A549 (cell line): ENCODE measurements around the gene SOX14. TPM values are rescaled to one million over a fixed set of nuclear protein-coding genes. Genes with fewer than 3 reads are reported as not detected.

Experiments
- ATAC-seq, 2 experiments: fragments of 200-7000 bp in 1 of 2; fragments of >200 bp in 1 of 2; cut with Nextera tagmentation in 1 of 2; cut with Tn5 transposase in 1 of 2; 3 replicates each; pipeline versions ENCODE4 v1.8.0 to v1.9.1; 2018 to 2020; ENCODE audit warnings: mild to moderate bottlenecking in 1 of 2, moderate library complexity in 1 of 2
- CTCF ChIA-PET: fragments of 300-600 bp; sonication (Branson Sonifier 250); formaldehyde crosslinking; extraction: SDS; loops from one replicate; lab custom pipeline; 2021; ENCODE audit warnings: antibody characterized with exemption, inconsistent platforms; lab: Yijun Ruan, JAX
- POLR2A ChIA-PET: fragments of 350-600 bp; formaldehyde crosslinking; extraction: SDS; loops from one replicate; lab custom pipeline; 2021; ENCODE audit warnings: antibody characterized with exemption, inconsistent platforms; lab: Yijun Ruan, JAX
- DNase-seq, 2 experiments: peaks; one replicate each; pipeline versions ENCODE4 v3.0.0 to v3.0.0-alpha.2; 2011 to 2016; ENCODE audit warnings: low read depth in 1 of 2, low spot score in 1 of 2
- FAIRE-seq: peaks from 2 replicates; lab custom pipeline; 2011; peaks lifted over from hg19 to GRCh38; lab: Jason Lieb, UNC
- H3K27ac ChIP-seq, 2 experiments: fragments of >200 bp; sonication (Bioruptor Twin); formaldehyde crosslinking; 3 replicates each; pipeline ENCODE4 v1.5.1; 2016 to 2017
- H3K4me1 ChIP-seq: fragments of >200 bp; sonication (Bioruptor Twin); formaldehyde crosslinking; 3 replicates; pipeline ENCODE4 v1.6.1; 2016
- H3K4me2 ChIP-seq: fragments of >200 bp; sonication (Bioruptor Twin); formaldehyde crosslinking; 3 replicates; pipeline ENCODE4 v1.6.1; 2016
- H3K4me3 ChIP-seq: fragments of >200 bp; sonication (Bioruptor Twin); formaldehyde crosslinking; 3 replicates; pipeline ENCODE4 v1.5.1; 2016
- H3K9me3 ChIP-seq: fragments of >200 bp; sonication (Bioruptor Twin); formaldehyde crosslinking; 3 replicates; pipeline ENCODE4 v1.6.1; 2016
- ATOH8 ChIP-seq: fragments of 250-450 bp; sonication (Bioruptor Pico); IDR thresholded peaks from 2 replicates; pipeline ENCODE4 v1.5.0; 2020; ENCODE audit warnings: low read depth, mild to moderate bottlenecking, moderate library complexity
- E2F6 ChIP-seq: IDR thresholded peaks from 2 replicates; pipeline ENCODE4 v1.6.1; 2012; ENCODE audit warnings: low read depth, borderline replicate concordance
- ELK1 ChIP-seq: fragments of 150-350 bp; IDR thresholded peaks from 2 replicates; pipeline ENCODE4 v1.6.1; 2014; ENCODE audit warnings: low read depth, mild to moderate bottlenecking, low read length
- FOXS1 ChIP-seq: fragments of 250-450 bp; sonication (Bioruptor Pico); IDR thresholded peaks from 2 replicates; pipeline ENCODE4 v1.5.0; 2020; ENCODE audit warnings: mild to moderate bottlenecking, moderate library complexity
- HEYL ChIP-seq: fragments of 250-450 bp; sonication (Bioruptor Pico); IDR thresholded peaks from 2 replicates; pipeline ENCODE4 v1.8.0; 2021; ENCODE audit warnings: mild to moderate bottlenecking, moderate library complexity
- JUNB ChIP-seq: fragments of >200 bp; sonication (Bioruptor Twin); formaldehyde crosslinking; IDR thresholded peaks from 2 replicates; pipeline ENCODE4 v1.6.1; 2016
- MAX ChIP-seq: IDR thresholded peaks from 2 replicates; pipeline ENCODE4 v1.6.1; 2012
- MAZ ChIP-seq: fragments of 150-350 bp; IDR thresholded peaks from 2 replicates; pipeline ENCODE4 v1.6.1; 2014; ENCODE audit warnings: antibody characterized with exemption, low read depth, low read length, borderline replicate concordance
- NFE2L2 ChIP-seq: fragments of 150-350 bp; conservative IDR thresholded peaks from 2 replicates; pipeline ENCODE4 v1.6.1; 2014; ENCODE audit warnings: low read length
- NR3C1 ChIP-seq: fragments of >200 bp; sonication (Bioruptor Twin); formaldehyde crosslinking; IDR thresholded peaks from 3 replicates; pipeline ENCODE4 v1.6.1; 2017
- PHF8 ChIP-seq: fragments of 200-600 bp; sonication (generic); IDR thresholded peaks from 2 replicates; pipeline ENCODE4 v1.6.1; 2016; ENCODE audit warnings: low read depth, mild to moderate bottlenecking, antibody characterized with exemption, moderate library complexity, borderline replicate concordance
- POLR2A ChIP-seq: IDR thresholded peaks from 2 replicates; pipeline ENCODE4 v1.6.1; 2012; ENCODE audit warnings: mild to moderate bottlenecking, low read length
- POLR2AphosphoS2 ChIP-seq: conservative IDR thresholded peaks from 2 replicates; pipeline ENCODE4 v1.6.1; 2012; ENCODE audit warnings: low read length, improper control_type of control experiment, inconsistent platforms
- RARB ChIP-seq: fragments of 250-450 bp; sonication (Bioruptor Pico); IDR thresholded peaks from 2 replicates; pipeline ENCODE4 v1.8.0; 2021; ENCODE audit warnings: mild to moderate bottlenecking, moderate library complexity
- RCOR1 ChIP-seq: fragments of 150-350 bp; IDR thresholded peaks from 2 replicates; pipeline ENCODE4 v1.6.1; 2014; ENCODE audit warnings: antibody characterized with exemption, low read length, low read depth
- RNF2 ChIP-seq: fragments of 200-600 bp; sonication (generic); IDR thresholded peaks from 2 replicates; pipeline ENCODE4 v1.6.1; 2016; ENCODE audit warnings: low read depth, mild to moderate bottlenecking, antibody characterized with exemption, moderate library complexity, borderline replicate concordance
- SREBF2 ChIP-seq: fragments of 450-650 bp; IDR thresholded peaks from 2 replicates; pipeline ENCODE4 v1.6.1; 2014; ENCODE audit warnings: mild to moderate bottlenecking, moderate library complexity
- TFCP2L1 ChIP-seq: fragments of 250-450 bp; sonication (Bioruptor Pico); IDR thresholded peaks from 2 replicates; pipeline ENCODE4 v1.5.0; 2021; ENCODE audit warnings: mild to moderate bottlenecking
- USF2 ChIP-seq: fragments of 450-650 bp; IDR thresholded peaks from 2 replicates; pipeline ENCODE4 v1.6.1; 2014; ENCODE audit warnings: antibody characterized with exemption
- ZC3H11A ChIP-seq: fragments of 450-650 bp; IDR thresholded peaks from 2 replicates; pipeline ENCODE4 v1.6.1; 2014; ENCODE audit warnings: antibody characterized with exemption, mild to moderate bottlenecking
- ZNF302 ChIP-seq: fragments of 250-450 bp; sonication (Bioruptor Pico); IDR thresholded peaks from 2 replicates; pipeline ENCODE4 v1.9.0; 2021; ENCODE audit warnings: inconsistent platforms, mild to moderate bottlenecking, moderate library complexity
- WGBS: methylation state at CpG from one replicate; pipeline ENCODE4 v1.1.6; 2017; ENCODE audit errors: missing lambda C conversion rate; 5-methylcytosine and 5-hydroxymethylcytosine counted together
- polyA plus RNA-seq, 4 experiments: library from polyadenylated mRNA; depleted of rRNA in 3 of 4; stranded (reverse); fragments of >200 nt; fragmentation: RNase III in 1 of 4; extraction: RNeasy Plus Mini Kit Qiagen cat#74134 plus additional on column Dnase treatment in 1 of 4; gene quantifications; 2 replicates in 3 of 4; 3 replicates in 1 of 4; pipeline ENCODE4 v1.2.3, GENCODE V29; 2011 to 2017

SOX14 gene
- polyA plus RNA-seq, 2 of the 4 experiments (the other 2 are of a cell fraction), result not detected

- no peak overlapping the region for H3K27ac ChIP-seq
- CTCF ChIA-PET, result no interaction called here
- TF ChIP-seq NFE2L2 (no peak), RARB (CRISPR knock-in tag) (no peak), E2F6 (no peak), JUNB (no peak), SREBF2 (no peak)
- TF ChIP-seq, all 56 proteins: peak for 0
- WGBS, result 23% methylated on average over 17 of the region's 27 CpGs
- no peak overlapping the region for H3K4me3 ChIP-seq
- no peak overlapping the region for H3K4me2 ChIP-seq
- FAIRE-seq (no peak), ATAC-seq (no peak), DNase-seq (no peak)
- H3K4me1 ChIP-seq, result 0 out of 3 replicates have a peak, but pooled peaks cover 5% of the 10 kb centered on the region
- POLR2A ChIA-PET, result no interaction called here
- no peaks in the 10 kb centered on the region for H3K9me3 ChIP-seq
Observed at GRCh38 chr3:137765310-137766033, 1.4 kb downstream of the SOX14 start.

- DNase-seq (no peak), ATAC-seq (no peak)
- CTCF ChIA-PET, result no interaction called here
- no peak overlapping the region for H3K4me3 ChIP-seq
- POLR2A ChIA-PET, result no interaction called here
- TF ChIP-seq JUNB (no peak), RCOR1 (no peak), USF2 (no peak), POLR2A (no peak), MAZ (no peak), PHF8 (no peak), HEYL (CRISPR knock-in tag) (no peak), ATOH8 (CRISPR knock-in tag) (no peak), FOXS1 (no peak), MAX (no peak), NR3C1 (no peak), POLR2AphosphoS2 (no peak)
- TF ChIP-seq, all 56 proteins: peak for 0
- Histone ChIP-seq H3K9me3 (no peaks in the 10 kb centered on the region), H3K27ac (no peak overlapping the region), H3K4me1 (peaks cover 11% of the 10 kb centered on the region; the same call in 1 of the 3 replicates), H3K4me2 (no peak overlapping the region)
- no peak for FAIRE-seq
- 6% methylated on average over 21 of the region's 21 CpGs for WGBS
Observed at GRCh38 chr3:137766041-137766875, 2.1 kb downstream of the SOX14 start.

- ATAC-seq (no peak), DNase-seq (no peak), FAIRE-seq (no peak)
- H3K4me1 ChIP-seq, result peaks cover 19% of the 10 kb centered on the region; the same call in 1 of the 3 replicates
- no peaks in the 10 kb centered on the region for H3K9me3 ChIP-seq
- H3K27ac ChIP-seq, result no peak overlapping the region
- ChIA-PET CTCF (no interaction called here), POLR2A (no interaction called here)
- H3K4me3 ChIP-seq, result no peak overlapping the region
- WGBS, result 12% methylated on average over 22 of the region's 22 CpGs
- TF ChIP-seq TFCP2L1 (CRISPR knock-in tag) (no peak), ELK1 (no peak), ZC3H11A (no peak), E2F6 (no peak), RNF2 (no peak), SREBF2 (no peak), ZNF302 (CRISPR knock-in tag) (no peak)
- TF ChIP-seq, all 56 proteins: peak for 0
- no peak overlapping the region for H3K4me2 ChIP-seq
Observed at GRCh38 chr3:137766876-137767537, 2.9 kb downstream of the SOX14 start.
